Activated T-cell treated with anti-CD3 and anti-CD28 coated beads for 1 hour (primary cell): ENCODE measurements around the gene ERGIC1.
"Not testable (repeated sequence)": the region's sequence is repeated elsewhere in the genome, so short reads cannot be mapped to it uniquely, and the experiment has no call there.

Experiments
- DNase-seq: peaks from one replicate; pipeline ENCODE4 v3.0.0-alpha.2; 2020; ENCODE audit warnings: low read depth

Gene ERGIC1

GRCh38 chr5:172848419-172848818 lies 14.4 kb downstream of the ERGIC1 start:
- no peak for DNase-seq

GRCh38 chr5:172849606-172850453 lies 15.8 kb downstream of the ERGIC1 start:
- DNase-seq, result no peak

- DNase-seq, result no peak
Measured at GRCh38 chr5:172850454-172850797, 16.4 kb downstream of the ERGIC1 start.

GRCh38 chr5:172851254-172851653 lies 17.2 kb downstream of the ERGIC1 start:
- DNase-seq, result not testable (repeated sequence)

GRCh38 chr5:172852490-172853354 lies 18.7 kb downstream of the ERGIC1 start:
- no peak for DNase-seq

- DNase-seq, result no peak
Measured at GRCh38 chr5:172853355-172853975, 19.4 kb downstream of the ERGIC1 start.

GRCh38 chr5:172854451-172854871 lies 20.4 kb downstream of the ERGIC1 start:
- DNase-seq, result no peak

- no peak for DNase-seq
Measured at GRCh38 chr5:172854971-172855370, 20.9 kb downstream of the ERGIC1 start.

- DNase-seq, result no peak
Measured at GRCh38 chr5:172855597-172856292, 21.7 kb downstream of the ERGIC1 start.

GRCh38 chr5:172856336-172856735 lies 22.3 kb downstream of the ERGIC1 start:
- no peak for DNase-seq

- DNase-seq, result no peak
Measured at GRCh38 chr5:172857982-172858381, 23.9 kb downstream of the ERGIC1 start.

- DNase-seq, result no peak
Measured at GRCh38 chr5:172858511-172858989, 24.5 kb downstream of the ERGIC1 start.

GRCh38 chr5:172858990-172859811 lies 25.1 kb downstream of the ERGIC1 start:
- DNase-seq, result no peak

GRCh38 chr5:172859966-172860365 lies 25.9 kb downstream of the ERGIC1 start:
- DNase-seq, result no peak

GRCh38 chr5:172860520-172861443 lies 26.7 kb downstream of the ERGIC1 start:
- no peak for DNase-seq

GRCh38 chr5:172861461-172861860 lies 27.4 kb downstream of the ERGIC1 start:
- DNase-seq, result no peak

- no peak for DNase-seq
Measured at GRCh38 chr5:172862165-172862801, 28.2 kb downstream of the ERGIC1 start.

GRCh38 chr5:172864171-172864570 lies 30.1 kb downstream of the ERGIC1 start:
- DNase-seq, result not testable (repeated sequence)

- DNase-seq, result no peak
Measured at GRCh38 chr5:172864747-172865146, 30.7 kb downstream of the ERGIC1 start.
